Measurements from ENCODE around the gene ERRFI1.
A peak's percentile ranks its signal among the peaks of the same experiment; 100 is the strongest.

The ERRFI1 gene

GRCh38 chr1:8002329-8002910 lies 23.7 kb downstream of the ERRFI1 start:
- DNase-seq: no peak

- no peak for DNase-seq
Measured at GRCh38 chr1:7995437-7995836, 30.7 kb downstream of the ERRFI1 start.

- DNase-seq: no peak
Measured at GRCh38 chr1:7994827-7995226, 31.3 kb downstream of the ERRFI1 start.

- DNase-seq: peak; percentile 23
Measured at GRCh38 chr1:7993593-7994479, 32.3 kb downstream of the ERRFI1 start.

GRCh38 chr1:7992885-7993284 lies 33.2 kb downstream of the ERRFI1 start:
- DNase-seq: no peak

- no peak for DNase-seq
Measured at GRCh38 chr1:7991504-7992440, 34.3 kb downstream of the ERRFI1 start.

- no peak for DNase-seq
Measured at GRCh38 chr1:7989762-7990428, 36.2 kb downstream of the ERRFI1 start.

GRCh38 chr1:7988576-7988975 lies 37.5 kb downstream of the ERRFI1 start:
- DNase-seq: no peak

- no peak for DNase-seq
Measured at GRCh38 chr1:7987528-7987927, 38.6 kb downstream of the ERRFI1 start.

- no peak for DNase-seq
Measured at GRCh38 chr1:7985851-7986612, 40.1 kb downstream of the ERRFI1 start.

GRCh38 chr1:7984811-7985210 lies 41.3 kb downstream of the ERRFI1 start:
- no peak for DNase-seq

GRCh38 chr1:7983086-7983778 lies 42.9 kb downstream of the ERRFI1 start:
- DNase-seq: no peak

GRCh38 chr1:7980984-7981383 lies 45.1 kb downstream of the ERRFI1 start:
- no peak for DNase-seq

GRCh38 chr1:7975212-7975865 lies 50.8 kb downstream of the ERRFI1 start:
- peak; percentile 37 for DNase-seq

GRCh38 chr1:7973086-7973485 lies 53.0 kb downstream of the ERRFI1 start:
- no peak for DNase-seq

GRCh38 chr1:7972285-7972684 lies 53.8 kb downstream of the ERRFI1 start:
- DNase-seq: no peak

- DNase-seq: no peak
Measured at GRCh38 chr1:7971024-7971423, 55.1 kb downstream of the ERRFI1 start.

GRCh38 chr1:7970246-7970645 lies 55.9 kb downstream of the ERRFI1 start:
- no peak for DNase-seq

GRCh38 chr1:7967651-7968050 lies 58.5 kb downstream of the ERRFI1 start:
- DNase-seq: no peak

GRCh38 chr1:7967196-7967595 lies 58.9 kb downstream of the ERRFI1 start:
- DNase-seq: no peak

- DNase-seq: no peak
Measured at GRCh38 chr1:7964476-7964875, 61.6 kb downstream of the ERRFI1 start.

All from activated CD4-positive, alpha-beta T cell treated with anti-CD3 and anti-CD28 coated beads, Interleukin-2, amount 50 U/mL, for 16 hours (primary cell).